Liver (tissue), 3 donors: Measurements from ENCODE around the gene CALML3.

ENCODE experiments used
- RAD21 ChIP-seq, 2 donors: IDR thresholded peaks; 2 replicates each; pipeline ENCODE4 v1.6.1; 2016; ENCODE audit warnings: antibody characterized with exemption in 2 of 2, mild to moderate bottlenecking in 2 of 2
- TF ChIP-seq, protein P1 (sequence below): fragments of 150-350 bp; IDR thresholded peaks from 2 replicates; pipeline ENCODE4 v1.5.1; 2017; ENCODE audit warnings: improper control_type of control experiment, low read depth, low read length; ENCODE audit not compliant: missing input control
- TF ChIP-seq, protein P2 (sequence below): IDR thresholded peaks from 2 replicates; pipeline ENCODE4 v1.6.1; 2016; ENCODE audit warnings: antibody characterized with exemption
- donor health status: healthy.
- donor health status: healthy.

DNA sequence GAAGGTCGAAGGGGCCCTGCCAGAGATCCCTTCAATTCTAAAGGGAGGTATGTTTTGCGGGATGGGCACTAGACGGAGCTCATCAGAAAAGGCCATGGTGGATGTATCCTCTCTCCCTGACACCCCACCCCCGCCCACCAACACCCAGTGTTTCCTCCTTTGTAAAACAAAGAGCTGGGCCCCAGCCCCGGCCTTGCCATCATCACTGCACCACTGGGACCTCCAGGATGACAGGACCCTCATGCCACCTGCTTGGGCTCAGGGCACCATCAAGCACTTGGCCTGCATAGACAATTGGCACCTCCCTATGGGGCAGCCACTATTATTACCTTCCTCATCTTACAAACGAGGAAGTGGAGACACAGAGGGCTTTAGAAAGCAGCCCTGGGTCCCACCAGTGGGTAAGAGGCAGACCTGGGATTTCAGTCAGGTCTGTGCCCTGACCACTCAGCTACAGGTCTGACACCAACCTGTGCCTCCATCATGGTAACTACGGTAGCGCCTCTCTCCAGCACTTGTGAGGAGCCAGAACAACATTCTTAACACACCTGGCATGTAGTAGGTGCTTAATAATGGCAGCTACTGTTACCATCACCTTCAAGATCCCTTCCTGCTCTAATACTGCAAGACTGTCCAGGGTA, 2.0 kb downstream of the CALML3 start:
- TF ChIP-seq, protein P1, sequence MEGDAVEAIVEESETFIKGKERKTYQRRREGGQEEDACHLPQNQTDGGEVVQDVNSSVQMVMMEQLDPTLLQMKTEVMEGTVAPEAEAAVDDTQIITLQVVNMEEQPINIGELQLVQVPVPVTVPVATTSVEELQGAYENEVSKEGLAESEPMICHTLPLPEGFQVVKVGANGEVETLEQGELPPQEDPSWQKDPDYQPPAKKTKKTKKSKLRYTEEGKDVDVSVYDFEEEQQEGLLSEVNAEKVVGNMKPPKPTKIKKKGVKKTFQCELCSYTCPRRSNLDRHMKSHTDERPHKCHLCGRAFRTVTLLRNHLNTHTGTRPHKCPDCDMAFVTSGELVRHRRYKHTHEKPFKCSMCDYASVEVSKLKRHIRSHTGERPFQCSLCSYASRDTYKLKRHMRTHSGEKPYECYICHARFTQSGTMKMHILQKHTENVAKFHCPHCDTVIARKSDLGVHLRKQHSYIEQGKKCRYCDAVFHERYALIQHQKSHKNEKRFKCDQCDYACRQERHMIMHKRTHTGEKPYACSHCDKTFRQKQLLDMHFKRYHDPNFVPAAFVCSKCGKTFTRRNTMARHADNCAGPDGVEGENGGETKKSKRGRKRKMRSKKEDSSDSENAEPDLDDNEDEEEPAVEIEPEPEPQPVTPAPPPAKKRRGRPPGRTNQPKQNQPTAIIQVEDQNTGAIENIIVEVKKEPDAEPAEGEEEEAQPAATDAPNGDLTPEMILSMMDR, result no peak
- TF ChIP-seq, protein P2, sequence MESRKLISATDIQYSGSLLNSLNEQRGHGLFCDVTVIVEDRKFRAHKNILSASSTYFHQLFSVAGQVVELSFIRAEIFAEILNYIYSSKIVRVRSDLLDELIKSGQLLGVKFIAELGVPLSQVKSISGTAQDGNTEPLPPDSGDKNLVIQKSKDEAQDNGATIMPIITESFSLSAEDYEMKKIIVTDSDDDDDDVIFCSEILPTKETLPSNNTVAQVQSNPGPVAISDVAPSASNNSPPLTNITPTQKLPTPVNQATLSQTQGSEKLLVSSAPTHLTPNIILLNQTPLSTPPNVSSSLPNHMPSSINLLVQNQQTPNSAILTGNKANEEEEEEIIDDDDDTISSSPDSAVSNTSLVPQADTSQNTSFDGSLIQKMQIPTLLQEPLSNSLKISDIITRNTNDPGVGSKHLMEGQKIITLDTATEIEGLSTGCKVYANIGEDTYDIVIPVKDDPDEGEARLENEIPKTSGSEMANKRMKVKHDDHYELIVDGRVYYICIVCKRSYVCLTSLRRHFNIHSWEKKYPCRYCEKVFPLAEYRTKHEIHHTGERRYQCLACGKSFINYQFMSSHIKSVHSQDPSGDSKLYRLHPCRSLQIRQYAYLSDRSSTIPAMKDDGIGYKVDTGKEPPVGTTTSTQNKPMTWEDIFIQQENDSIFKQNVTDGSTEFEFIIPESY, result no peak
- no peak for TF ChIP-seq RAD21 (IDR thresholded peaks at IDR 0.05)
